Colonic mucosa (tissue), 4 donors: ENCODE measurements around the gene GRIA4. TPM values are rescaled to one million over a fixed set of nuclear protein-coding genes. Genes with fewer than 3 reads are reported as not detected.

Source experiments
- DNase-seq: peaks from one replicate; pipeline ENCODE4 v3.0.0-alpha.2; 2020
- H3K27ac ChIP-seq: fragments of 200-600 bp; one replicate; pipeline ENCODE4 v1.8.0; 2021
- H3K27me3 ChIP-seq: fragments of 200-600 bp; one replicate; pipeline ENCODE4 v1.8.0; 2021
- H3K36me3 ChIP-seq: fragments of 200-600 bp; one replicate; pipeline ENCODE4 v1.8.0; 2021
- H3K4me1 ChIP-seq: fragments of 200-600 bp; one replicate; pipeline ENCODE4 v1.8.0; 2021; ENCODE audit warnings: mild to moderate bottlenecking
- H3K4me3 ChIP-seq: fragments of 200-600 bp; one replicate; pipeline ENCODE4 v1.8.0; 2021
- H3K9ac ChIP-seq, 2 donors: one replicate each; pipeline ENCODE4 v1.7.0; 2013; ENCODE audit warnings: control low read depth in 2 of 2, low read depth in 2 of 2, low read length in 2 of 2
- H3K9me3 ChIP-seq: fragments of 200-600 bp; one replicate; pipeline ENCODE4 v1.8.0; 2021
- CTCF ChIP-seq: fragments of 200-600 bp; IDR thresholded peaks from one replicate; pipeline ENCODE4 v1.8.0; 2022; ENCODE audit warnings: antibody characterized with exemption, mild to moderate bottlenecking
- intact Hi-C: fragments of 100-400 bp; cut with DNase I; formaldehyde crosslinking; loops from one replicate; pipeline ENCODE4 v1.14.1; 2022
- total RNA-seq, 2 donors: library from RNA; stranded (reverse); fragmentation: NEBNext Ultra II Directional in 1 of 2; extraction: Animal tissue kit (Norgen Biotek cat#: 25700) in 1 of 2; gene quantifications; one replicate each; pipeline ENCODE4 v1.2.1, GENCODE V29; 2021
- donor health status: healthy.
- donor health status: DM: no; HTN: no; CAD: no.
- donor health status: DM: no; HTN: no; CAD: no.

GRIA4 gene
- total RNA-seq, 2 donors from 2014 or later, result 0.67 to 0.69 TPM

GRCh38 chr11:105689631-105690030 is 79.8 kb downstream of the GRIA4 start:
- Histone ChIP-seq H3K4me3 (no peak overlapping the region), H3K9ac (no peak overlapping the region), H3K4me1 (no peaks in the 10 kb centered on the region), H3K27ac (no peak overlapping the region), H3K27me3 (no peaks in the 10 kb centered on the region), H3K9me3 (no peaks in the 10 kb centered on the region), H3K36me3 (no peaks in the 10 kb centered on the region)
- DNase-seq, result no peak
- TF ChIP-seq CTCF, result no peak
- intact Hi-C loops, result no loop called here

- no peak for TF ChIP-seq CTCF
- intact Hi-C loops, result no loop called here
Observed at GRCh38 chr11:105690467-105690866, 80.6 kb downstream of the GRIA4 start.

GRCh38 chr11:105693075-105693759 is 83.3 kb downstream of the GRIA4 start:
- intact Hi-C loops, result no loop called here

More at GRCh38 chr11:105690467-105690866, 80.6 kb downstream of the GRIA4 start:
- Histone ChIP-seq H3K36me3 (no peaks in the 10 kb centered on the region), H3K9me3 (no peaks in the 10 kb centered on the region), H3K27ac (no peak overlapping the region), H3K27me3 (no peaks in the 10 kb centered on the region), H3K9ac (no peak overlapping the region), H3K4me3 (no peak overlapping the region), H3K4me1 (no peaks in the 10 kb centered on the region)
- DNase-seq, result no peak

GRCh38 chr11:105696000-105696399 is 86.1 kb downstream of the GRIA4 start:
- Histone ChIP-seq H3K4me1 (no peaks in the 10 kb centered on the region), H3K27ac (no peak overlapping the region), H3K27me3 (no peaks in the 10 kb centered on the region), H3K4me3 (no peak overlapping the region), H3K9ac (no peak overlapping the region), H3K9me3 (no peaks in the 10 kb centered on the region), H3K36me3 (no peaks in the 10 kb centered on the region)
- TF ChIP-seq CTCF, result no peak
- intact Hi-C loops, result no loop called here
- no peak for DNase-seq

More at GRCh38 chr11:105693075-105693759, 83.3 kb downstream of the GRIA4 start:
- Histone ChIP-seq H3K27ac (no peak overlapping the region), H3K9me3 (no peaks in the 10 kb centered on the region), H3K9ac (no peak overlapping the region), H3K4me3 (no peak overlapping the region), H3K36me3 (no peaks in the 10 kb centered on the region), H3K27me3 (no peaks in the 10 kb centered on the region), H3K4me1 (no peaks in the 10 kb centered on the region)
- DNase-seq, result no peak
- no peak for TF ChIP-seq CTCF

- Histone ChIP-seq H3K4me1 (no peaks in the 10 kb centered on the region), H3K9ac (no peak overlapping the region), H3K9me3 (no peaks in the 10 kb centered on the region), H3K27me3 (no peaks in the 10 kb centered on the region), H3K27ac (no peak overlapping the region), H3K4me3 (no peak overlapping the region), H3K36me3 (no peaks in the 10 kb centered on the region)
- no peak for TF ChIP-seq CTCF
- DNase-seq, result no peak
- intact Hi-C loops, result no loop called here
Observed at GRCh38 chr11:105697291-105697690, 87.4 kb downstream of the GRIA4 start.
